Measurements from ENCODE around the gene IGDCC3.

DNA sequence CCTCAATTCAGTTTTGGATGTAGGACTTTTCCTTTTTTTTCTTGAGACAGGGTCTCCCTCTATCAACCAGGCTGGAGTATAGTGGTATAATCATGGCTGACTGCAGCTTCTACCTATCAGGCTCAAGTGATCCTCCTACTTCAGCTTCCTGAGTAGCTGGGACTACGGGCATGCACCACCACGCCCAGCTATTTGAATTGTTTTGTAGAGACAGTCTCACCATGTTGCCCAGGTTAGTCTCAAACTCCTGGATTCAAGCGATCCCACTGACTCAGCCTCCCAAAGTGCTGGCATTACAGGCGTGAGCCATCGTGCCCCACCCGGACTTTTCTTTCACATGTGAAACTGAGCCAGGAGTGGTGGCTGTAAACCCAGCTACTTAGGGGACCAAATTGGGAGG lies 69.8 kb downstream of the IGDCC3 start:
- TF ChIP-seq EZH2 (IDR thresholded peaks at IDR 0.05; ENCODE audit: insufficient read depth, poor library complexity, severe bottlenecking) (no peak), EZH2phosphoT487 (IDR thresholded peaks at IDR 0.05; ENCODE audit: insufficient read depth, low read depth) (no peak)
